Measurements from ENCODE around the gene BOC.

BOC gene

GRCh38 chr3:113297841-113298240 is 86.5 kb downstream of the BOC start:
- no peak for TF ChIP-seq ZNF274 (IDR thresholded peaks at IDR 0.05; ENCODE audit: low read depth, low read length)

GRCh38 chr3:113300596-113300995 is 89.2 kb downstream of the BOC start:
- TF ChIP-seq ZNF274 (IDR thresholded peaks at IDR 0.05; ENCODE audit: low read depth, low read length): no peak
- no peak overlapping the region for H3K4me3 ChIP-seq (ENCODE audit: low read length)

More at GRCh38 chr3:113297841-113298240, 86.5 kb downstream of the BOC start:
- H3K4me3 ChIP-seq (ENCODE audit: low read length): no peak overlapping the region

GRCh38 chr3:113304102-113304501 is 92.7 kb downstream of the BOC start:
- no peak overlapping the region for H3K4me3 ChIP-seq (ENCODE audit: low read length)
- no peak for TF ChIP-seq ZNF274 (IDR thresholded peaks at IDR 0.05; ENCODE audit: low read depth, low read length)

- no peak overlapping the region for H3K4me3 ChIP-seq (ENCODE audit: low read length)
- TF ChIP-seq ZNF274 (IDR thresholded peaks at IDR 0.05; ENCODE audit: low read depth, low read length): no peak
Measured at GRCh38 chr3:113304856-113305540, 93.6 kb downstream of the BOC start.

GRCh38 chr3:113310960-113311359 is 99.6 kb downstream of the BOC start:
- H3K4me3 ChIP-seq (ENCODE audit: low read length): no peak overlapping the region
- no peak for TF ChIP-seq ZNF274 (IDR thresholded peaks at IDR 0.05; ENCODE audit: low read depth, low read length)

GRCh38 chr3:113312416-113312815 is 101.1 kb downstream of the BOC start:
- no peak for TF ChIP-seq ZNF274 (IDR thresholded peaks at IDR 0.05; ENCODE audit: low read depth, low read length)
- H3K4me3 ChIP-seq (ENCODE audit: low read length): no peak overlapping the region

- H3K4me3 ChIP-seq (ENCODE audit: low read length): no peak overlapping the region
- no peak for TF ChIP-seq ZNF274 (IDR thresholded peaks at IDR 0.05; ENCODE audit: low read depth, low read length)
Measured at GRCh38 chr3:113314923-113315322, 103.6 kb downstream of the BOC start.

GRCh38 chr3:113329757-113330156 is 118.4 kb downstream of the BOC start:
- H3K4me3 ChIP-seq (ENCODE audit: low read length): no peak overlapping the region
- no peak for TF ChIP-seq ZNF274 (IDR thresholded peaks at IDR 0.05; ENCODE audit: low read depth, low read length)

- no peak for TF ChIP-seq ZNF274 (IDR thresholded peaks at IDR 0.05; ENCODE audit: low read depth, low read length)
Measured at GRCh38 chr3:113330742-113331141, 119.4 kb downstream of the BOC start.

GRCh38 chr3:113331187-113331586 is 119.8 kb downstream of the BOC start:
- TF ChIP-seq ZNF274 (IDR thresholded peaks at IDR 0.05; ENCODE audit: low read depth, low read length): no peak
- no peak overlapping the region for H3K4me3 ChIP-seq (ENCODE audit: low read length)

More at GRCh38 chr3:113330742-113331141, 119.4 kb downstream of the BOC start:
- H3K4me3 ChIP-seq (ENCODE audit: low read length): no peak overlapping the region

Measured in GM08714 (cell line).